Activated CD4-positive, alpha-beta T cell treated with anti-CD3 and anti-CD28 coated beads, Interleukin-2, amount 50 U/mL, for 24 hours (primary cell): Measurements from ENCODE around the gene DUOX1.

Experiments
- DNase-seq, 2 donors: peaks; one replicate each; pipeline ENCODE4 v3.0.0-alpha.2; 2020; ENCODE audit warnings: low read depth in 1 of 2, low spot score in 1 of 2

DUOX1 gene

GRCh38 chr15:45165536-45165935, 35.7 kb downstream of the DUOX1 start:
- DNase-seq, result no peak

DNA sequence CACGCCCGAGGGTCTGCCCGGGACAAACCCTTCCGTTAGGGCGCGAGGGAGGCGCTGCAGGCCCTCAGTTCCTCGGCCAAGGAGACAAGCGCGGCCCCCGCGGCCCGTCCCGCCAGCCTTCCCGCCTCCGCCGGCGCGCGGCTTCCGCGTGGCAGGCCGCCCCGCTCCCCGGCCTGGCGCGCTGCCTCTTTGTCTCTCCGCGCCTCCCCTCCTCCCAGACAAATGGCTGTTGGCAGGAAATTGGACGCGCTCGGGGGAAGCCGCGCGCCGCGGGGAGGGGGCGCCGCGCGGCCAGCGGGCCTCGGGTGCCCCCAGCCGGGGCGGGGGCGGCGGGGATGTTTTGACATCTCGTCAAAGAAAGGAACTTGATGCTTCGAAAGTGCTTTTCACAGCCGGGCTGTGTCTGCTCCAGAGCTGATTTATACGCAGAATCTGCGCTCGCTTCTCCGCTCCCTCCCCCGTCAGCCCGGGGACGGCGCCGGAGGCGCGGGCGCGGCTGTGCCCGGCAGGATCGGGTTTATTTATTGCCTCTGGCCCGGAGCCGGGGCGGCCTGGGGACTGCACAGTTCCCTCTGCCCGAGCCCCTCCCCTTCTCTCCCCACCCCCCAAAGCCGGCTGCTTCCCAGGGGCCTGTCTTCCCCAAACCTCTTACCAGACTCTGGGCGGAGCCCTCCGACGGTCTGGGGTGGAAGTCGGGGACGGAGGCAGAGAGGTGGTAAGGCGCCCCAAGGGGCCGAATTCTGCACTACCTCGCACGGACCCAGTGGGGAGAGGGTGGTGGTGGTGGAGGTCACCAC, 37.2 kb downstream of the DUOX1 start:
- DNase-seq, result peak; percentile 60 to 75

- no peak for DNase-seq
These were observed 37.9 kb downstream of the DUOX1 start for GRCh38 chr15:45167631-45168205.

GRCh38 chr15:45168286-45168685, 38.5 kb downstream of the DUOX1 start:
- DNase-seq, result no peak

GRCh38 chr15:45168751-45169551, 39.2 kb downstream of the DUOX1 start:
- no peak for DNase-seq

DNA sequence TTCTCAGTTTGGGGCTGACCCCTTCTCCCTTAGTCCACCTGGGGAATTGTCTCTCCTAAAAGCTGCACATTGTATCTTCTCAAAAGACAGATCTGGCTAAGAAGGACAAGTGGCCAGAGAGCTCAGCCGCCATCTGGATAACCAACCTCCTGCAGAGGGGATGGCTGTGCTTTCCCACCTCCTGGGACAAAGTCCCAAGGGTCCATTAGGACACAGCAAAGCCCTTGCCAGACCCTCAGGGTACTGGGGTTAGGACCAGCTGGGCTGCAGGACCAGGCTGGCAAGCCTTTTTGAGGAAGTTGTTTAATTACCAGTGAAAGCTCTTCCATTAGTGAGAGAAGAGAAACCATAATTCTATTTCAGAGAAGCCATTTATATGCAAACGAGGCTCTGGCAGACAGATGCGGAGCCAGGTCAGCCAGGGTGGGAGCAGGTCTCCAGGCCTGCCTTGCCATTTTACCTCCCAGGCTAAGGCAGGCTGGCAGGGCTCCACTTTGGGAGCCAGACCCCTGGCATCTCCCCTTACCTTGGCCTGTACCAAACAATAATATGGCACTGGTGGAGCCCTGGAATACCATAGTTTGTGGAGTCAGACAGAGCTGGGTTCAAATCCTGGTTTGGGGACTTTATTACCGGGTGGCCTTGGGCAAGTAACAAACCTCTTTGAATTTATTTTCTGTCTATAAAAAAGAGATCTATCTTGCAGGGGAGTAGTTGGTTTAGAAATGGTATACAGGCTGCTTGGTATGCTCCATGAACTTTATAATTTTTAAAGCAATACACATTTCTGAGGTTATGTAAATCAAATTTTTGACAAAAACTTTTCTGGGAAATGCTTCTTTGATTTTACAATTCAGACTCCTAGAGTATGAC, 40.0 kb downstream of the DUOX1 start:
- DNase-seq, result no peak

DNA sequence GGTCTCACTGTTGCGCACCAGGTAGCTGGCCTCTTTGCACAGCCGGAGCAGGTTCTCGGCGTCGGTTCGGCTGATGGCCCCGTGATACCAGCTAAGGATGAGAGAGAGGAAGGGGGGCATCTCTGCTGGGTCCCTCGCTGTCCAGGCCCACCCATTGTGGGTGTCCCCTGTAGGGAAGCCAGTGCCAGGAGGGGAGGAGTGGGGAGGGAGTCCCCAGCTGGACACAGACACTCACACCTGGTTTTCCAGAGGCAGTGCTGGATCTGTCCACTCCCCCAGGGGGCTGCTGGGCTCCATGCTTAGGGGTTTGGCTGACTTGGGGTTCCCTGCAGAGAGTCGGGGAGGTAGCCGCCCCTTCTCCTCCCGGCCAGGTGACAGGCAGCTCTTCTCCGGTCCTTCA, 42.1 kb downstream of the DUOX1 start:
- DNase-seq, result no peak

- no peak for DNase-seq
These were observed 44.3 kb downstream of the DUOX1 start for GRCh38 chr15:45174069-45174468.

- no peak for DNase-seq
These were observed 44.8 kb downstream of the DUOX1 start for GRCh38 chr15:45174577-45174976.

DNA sequence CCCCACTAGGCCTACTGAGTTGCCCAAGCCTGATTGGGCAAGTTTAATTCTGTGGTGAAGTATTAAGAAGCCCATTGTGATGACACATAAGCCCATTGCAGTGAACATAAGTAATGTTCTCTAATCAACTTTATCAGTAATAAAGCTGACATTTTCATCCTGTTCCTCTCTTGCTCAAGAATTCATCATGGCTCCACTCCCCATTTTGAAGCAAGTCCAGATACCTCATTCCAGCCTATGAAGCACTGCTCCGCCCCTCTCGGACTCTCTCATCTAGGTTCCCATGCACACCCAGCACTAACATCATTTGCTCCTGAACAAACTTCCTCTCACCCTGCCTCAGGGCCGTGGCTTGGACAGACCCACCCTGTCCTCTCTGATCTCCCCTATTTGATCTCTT, 47.5 kb downstream of the DUOX1 start:
- DNase-seq, result no peak

DNA sequence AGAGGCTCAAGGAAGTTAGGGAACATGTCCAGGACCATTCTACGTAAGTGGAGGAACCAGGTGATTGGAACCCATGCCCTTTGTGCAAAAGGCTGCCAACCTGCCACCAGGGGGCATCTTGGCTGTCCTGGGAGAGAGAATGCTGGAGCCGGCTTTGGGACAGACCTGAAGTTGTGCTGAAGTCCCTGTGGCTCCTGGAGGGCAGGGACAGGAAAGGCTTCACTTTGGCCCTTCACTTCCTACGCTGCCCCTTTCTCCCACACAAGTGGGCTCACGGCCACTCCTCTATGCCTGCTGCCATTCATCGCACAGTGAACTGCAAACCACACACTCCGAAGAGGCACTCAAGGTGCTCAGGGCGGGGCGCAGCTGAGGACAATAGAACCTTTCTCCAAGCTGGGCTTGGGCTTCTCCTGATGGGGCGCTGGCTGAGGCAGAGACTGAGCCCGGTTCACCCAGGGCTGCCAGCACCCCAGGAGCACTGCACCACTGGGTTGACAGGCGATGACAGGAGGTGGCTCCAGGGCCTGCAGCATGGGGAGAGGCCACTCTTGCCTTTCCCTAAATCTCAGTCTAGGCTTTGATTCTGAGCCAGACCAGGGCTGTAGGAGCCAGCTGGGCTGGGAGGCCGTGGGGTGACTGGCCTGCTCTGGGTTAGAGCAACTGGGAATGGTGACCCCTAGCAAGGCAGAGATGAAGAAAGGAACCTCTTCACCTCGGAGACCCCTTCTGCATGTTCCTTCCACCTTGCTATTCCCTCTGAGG, 49.6 kb downstream of the DUOX1 start:
- DNase-seq, result peak in 1 of 2 donors; percentile 36

DNA sequence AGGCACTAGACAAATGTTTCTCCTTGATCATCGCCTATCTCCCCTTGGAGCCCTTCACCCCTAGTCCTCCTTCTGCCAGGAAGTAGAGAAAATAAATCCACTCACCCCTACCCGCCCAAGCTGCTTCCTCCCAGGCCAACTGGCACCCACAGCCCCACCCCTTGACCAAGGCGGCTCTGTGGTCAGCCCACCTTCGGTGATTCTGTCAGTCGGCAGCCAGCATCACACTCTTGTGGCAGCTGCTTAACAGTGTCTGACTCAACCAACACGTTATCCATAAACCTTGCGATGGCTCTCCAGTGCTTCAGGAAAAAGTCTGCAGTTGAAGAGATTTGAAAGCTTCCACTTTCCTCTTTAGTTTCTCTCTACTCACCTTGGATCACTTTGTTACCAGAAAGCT, 50.4 kb downstream of the DUOX1 start:
- no peak for DNase-seq

GRCh38 chr15:45180648-45181436, 51.0 kb downstream of the DUOX1 start:
- no peak for DNase-seq

GRCh38 chr15:45181491-45182285, 51.9 kb downstream of the DUOX1 start:
- DNase-seq, result no peak

DNA sequence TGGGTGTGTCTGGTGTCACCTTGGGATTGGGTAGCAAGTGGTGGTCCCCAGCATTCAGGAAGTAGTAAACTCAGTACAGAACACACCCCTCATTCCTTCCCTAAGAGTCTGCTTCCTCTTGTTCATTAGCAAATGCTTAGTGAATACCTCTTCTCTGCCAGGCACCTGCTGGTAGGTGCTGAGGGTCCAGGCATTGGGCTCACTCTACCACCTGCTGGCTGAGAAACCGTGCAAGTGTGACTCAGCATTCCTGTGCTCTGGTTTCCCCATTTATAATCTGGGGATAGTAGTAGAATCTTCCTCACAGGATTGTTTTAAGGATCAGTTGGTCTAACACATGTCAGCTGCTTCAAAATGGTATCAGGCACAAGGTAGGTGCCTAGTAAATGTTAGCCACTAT, 53.2 kb downstream of the DUOX1 start:
- DNase-seq, result no peak

DNA sequence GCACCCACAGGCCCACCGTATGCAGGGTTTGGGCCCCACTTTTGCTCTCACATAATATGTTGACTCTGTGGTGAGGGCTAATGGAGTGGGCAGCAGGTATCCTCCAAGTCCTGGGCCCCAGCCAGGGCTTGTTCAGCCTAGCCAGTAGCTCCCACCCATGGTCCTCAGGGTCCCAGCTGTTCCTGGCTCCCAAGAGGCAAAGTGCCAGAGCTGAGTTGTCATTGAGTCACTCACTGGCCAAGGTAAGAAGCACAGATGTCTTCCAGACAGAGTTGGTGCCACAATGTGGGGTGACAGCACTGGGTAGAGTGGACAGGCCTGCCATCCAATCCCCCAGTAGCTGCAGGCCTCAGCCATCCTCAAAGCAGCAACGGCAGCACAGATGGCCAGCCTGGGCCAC, 53.7 kb downstream of the DUOX1 start:
- DNase-seq, result no peak

DNA sequence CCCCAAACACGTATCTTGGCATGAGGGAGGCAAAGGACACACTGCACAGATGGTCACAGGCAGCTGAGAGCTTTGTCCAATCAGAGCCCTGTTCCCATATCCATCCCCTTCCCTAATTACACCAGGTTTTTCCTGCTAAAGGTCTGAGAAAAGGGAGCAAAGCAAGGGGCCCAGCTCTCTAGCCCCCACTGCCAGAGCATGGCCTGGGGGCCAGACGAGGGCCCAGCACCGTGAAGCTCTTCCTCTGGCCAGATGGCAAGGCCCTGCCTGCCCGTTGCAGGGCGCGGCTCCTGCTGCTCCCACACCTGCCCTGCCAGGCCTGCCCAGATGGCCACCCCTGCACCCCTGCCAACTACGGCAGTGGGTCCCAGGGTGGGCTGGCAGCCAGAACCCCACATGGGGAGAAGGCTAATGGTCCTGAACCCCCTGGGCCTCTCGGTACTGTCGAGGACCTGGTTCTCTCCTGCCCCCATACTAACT, 54.8 kb downstream of the DUOX1 start:
- DNase-seq, result no peak

DNA sequence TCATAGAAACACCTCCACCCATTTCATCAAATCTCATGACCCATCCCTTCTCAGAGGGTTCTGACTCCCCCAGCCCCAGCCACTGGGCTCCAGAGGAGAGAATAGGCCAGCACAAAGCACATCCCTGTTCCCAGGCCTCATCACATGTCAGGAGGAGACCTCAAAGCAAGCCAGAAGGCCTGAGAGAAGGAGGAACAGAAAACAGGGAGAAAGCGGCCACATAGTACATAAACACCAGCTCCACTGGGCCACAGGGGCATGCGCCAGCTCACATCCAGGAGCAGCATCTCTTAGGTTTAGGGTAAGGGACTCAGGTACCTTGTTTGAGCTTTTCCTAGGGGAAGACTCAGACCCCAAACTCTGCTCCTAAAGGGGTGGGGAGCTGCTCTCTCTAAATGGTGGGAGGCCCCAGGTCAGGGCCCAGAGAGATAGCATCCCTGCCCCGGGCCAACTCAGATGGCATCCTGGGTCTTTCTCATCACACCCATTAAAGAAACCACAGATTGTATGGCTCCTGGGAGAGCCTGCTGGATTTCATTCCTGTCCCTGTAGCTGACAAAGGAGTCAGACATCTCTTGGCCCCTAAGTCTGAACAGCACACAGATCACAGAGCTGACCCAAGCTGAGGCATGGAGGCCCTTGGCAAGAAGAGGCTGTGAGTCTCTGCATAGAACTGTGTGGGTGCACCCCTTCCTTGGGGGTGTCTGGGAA, 55.4 kb downstream of the DUOX1 start:
- DNase-seq, result no peak
